Measurements from ENCODE around the gene ERLIN1.

Gene ERLIN1

DNA sequence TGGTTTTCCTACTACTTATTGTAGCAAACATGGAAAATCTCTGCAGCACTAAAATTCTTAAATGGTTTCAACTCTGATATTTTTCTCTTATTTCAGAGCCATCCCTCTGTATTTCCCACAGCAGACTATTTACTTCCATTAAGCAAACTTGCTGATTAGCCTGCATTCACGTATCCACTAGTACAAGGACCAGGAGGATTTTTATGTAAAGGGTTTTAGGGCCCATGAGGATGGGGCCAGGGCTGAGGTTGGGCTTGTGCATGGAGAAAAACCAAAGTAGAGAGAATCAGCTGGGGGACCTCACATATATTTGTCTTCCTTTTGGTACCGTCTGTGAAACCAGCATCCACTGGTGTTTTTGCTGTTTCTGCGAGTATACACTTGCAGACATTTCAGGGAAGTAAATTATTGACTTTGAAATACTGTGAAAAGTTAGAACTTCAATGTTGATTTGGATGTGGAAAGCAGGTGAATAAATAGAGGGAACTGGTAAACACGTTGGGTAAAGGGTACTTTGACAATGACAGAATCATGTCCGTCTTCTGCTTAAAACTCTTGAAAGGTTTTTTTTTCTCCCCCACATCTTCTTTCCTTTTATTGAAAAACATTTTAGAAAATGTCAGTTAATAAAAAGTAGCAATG, 44.3 kb downstream of the ERLIN1 start:
- TF ChIP-seq EP300 (IDR thresholded peaks at IDR 0.05; ENCODE audit: borderline replicate concordance) (no peak), CEBPB (IDR thresholded peaks at IDR 0.05) (no peak), TCF12 (IDR thresholded peaks at IDR 0.05; ENCODE audit: low read depth) (no peak), CREB1 (IDR thresholded peaks at IDR 0.05; ENCODE audit: low read depth) (no peak), TEAD4 (IDR thresholded peaks at IDR 0.05) (no peak), TAF1 (IDR thresholded peaks at IDR 0.05; ENCODE audit: low read depth) (no peak), RAD21 (IDR thresholded peaks at IDR 0.05; ENCODE audit: low read depth) (no peak)
- TF ChIP-seq, protein P1, sequence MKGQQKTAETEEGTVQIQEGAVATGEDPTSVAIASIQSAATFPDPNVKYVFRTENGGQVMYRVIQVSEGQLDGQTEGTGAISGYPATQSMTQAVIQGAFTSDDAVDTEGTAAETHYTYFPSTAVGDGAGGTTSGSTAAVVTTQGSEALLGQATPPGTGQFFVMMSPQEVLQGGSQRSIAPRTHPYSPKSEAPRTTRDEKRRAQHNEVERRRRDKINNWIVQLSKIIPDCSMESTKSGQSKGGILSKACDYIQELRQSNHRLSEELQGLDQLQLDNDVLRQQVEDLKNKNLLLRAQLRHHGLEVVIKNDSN (IDR thresholded peaks at IDR 0.05): no peak

DNA sequence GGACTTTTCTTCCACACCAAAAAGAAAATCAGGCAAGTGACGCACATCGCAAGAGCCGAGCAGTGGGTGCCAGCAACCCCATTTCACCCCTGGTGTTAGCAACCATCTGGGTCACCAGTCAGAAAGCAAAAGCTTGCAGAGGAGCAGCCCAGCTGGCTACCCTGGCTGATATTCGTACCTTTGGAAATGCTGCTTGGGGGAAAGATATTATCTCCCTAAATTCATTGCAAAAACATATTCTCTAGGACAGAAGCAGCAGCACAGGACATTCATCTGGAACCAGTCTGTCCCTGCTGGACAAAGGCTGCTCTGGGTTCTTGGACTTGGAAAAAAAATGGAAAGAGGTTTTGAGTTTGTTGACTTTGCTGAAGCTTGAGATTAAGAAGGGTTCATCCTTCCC, 45.8 kb downstream of the ERLIN1 start:
- no peak for TF ChIP-seq ZBTB7A (IDR thresholded peaks at IDR 0.05; ENCODE audit: low read depth)

DNA sequence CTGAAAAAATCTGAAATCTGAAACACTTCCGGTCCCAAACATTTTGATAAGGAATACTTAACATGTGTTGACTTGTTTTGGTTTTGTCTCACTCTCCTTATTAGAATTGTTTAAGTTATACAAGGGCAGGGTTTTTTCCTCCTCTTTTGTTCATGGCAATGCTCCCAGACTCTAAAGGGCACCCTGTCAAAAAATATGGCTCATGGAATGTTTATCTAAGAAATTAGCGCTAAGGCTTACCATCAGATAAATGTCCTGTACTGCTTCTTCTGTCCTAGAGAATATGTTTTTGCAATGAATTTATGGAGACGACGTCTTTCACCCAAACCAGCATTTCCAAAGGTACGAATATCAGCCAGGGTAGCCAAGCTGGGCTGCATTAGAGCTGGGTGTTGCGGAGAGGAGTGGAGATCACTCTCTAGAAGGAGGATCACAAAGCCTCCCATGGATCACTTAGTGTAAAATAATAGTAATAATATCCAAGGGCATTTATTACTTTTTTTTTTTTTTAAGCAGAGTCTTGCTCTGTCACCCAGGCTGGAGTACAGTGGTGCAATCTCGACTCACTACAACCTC, 46.8 kb downstream of the ERLIN1 start:
- TF ChIP-seq, protein P2, sequence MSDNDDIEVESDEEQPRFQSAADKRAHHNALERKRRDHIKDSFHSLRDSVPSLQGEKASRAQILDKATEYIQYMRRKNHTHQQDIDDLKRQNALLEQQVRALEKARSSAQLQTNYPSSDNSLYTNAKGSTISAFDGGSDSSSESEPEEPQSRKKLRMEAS (IDR thresholded peaks at IDR 0.05): no peak
- no peak for TF ChIP-seq ZBTB7A (IDR thresholded peaks at IDR 0.05; ENCODE audit: low read depth)
- TF ChIP-seq TCF12 (IDR thresholded peaks at IDR 0.05; ENCODE audit: low read depth): no peak
- TF ChIP-seq YY1 (IDR thresholded peaks at IDR 0.05; ENCODE audit: low read depth): no peak
- no peak for TF ChIP-seq EP300 (IDR thresholded peaks at IDR 0.05; ENCODE audit: borderline replicate concordance)
- no peak for TF ChIP-seq CEBPB (IDR thresholded peaks at IDR 0.05)
- TF ChIP-seq RAD21 (IDR thresholded peaks at IDR 0.05; ENCODE audit: low read depth): no peak
- no peak for TF ChIP-seq NFIC (IDR thresholded peaks at IDR 0.05)

DNA sequence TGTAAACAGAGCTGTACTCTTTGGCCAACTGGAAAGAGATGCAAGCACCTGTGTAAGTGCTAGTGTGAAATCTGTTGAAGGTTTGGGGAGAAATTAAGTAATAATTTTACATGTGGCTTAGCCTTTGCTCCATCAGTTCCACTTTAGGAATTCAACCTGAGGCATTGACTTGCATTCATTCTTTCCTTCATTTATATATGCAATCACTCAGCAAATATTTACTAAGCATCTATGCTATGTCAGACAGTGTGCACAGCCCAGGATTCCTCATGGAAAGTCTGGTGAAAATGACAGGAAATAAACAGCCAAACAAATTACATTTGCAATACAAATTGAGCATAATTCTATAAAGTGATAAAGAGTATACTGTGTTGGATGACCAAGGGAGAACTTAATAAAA, 50.3 kb downstream of the ERLIN1 start:
- TF ChIP-seq CEBPB (IDR thresholded peaks at IDR 0.05) (no peak), FOXM1 (IDR thresholded peaks at IDR 0.05; ENCODE audit: borderline replicate concordance, low read depth) (no peak), TAF1 (IDR thresholded peaks at IDR 0.05; ENCODE audit: low read depth) (no peak), TCF12 (IDR thresholded peaks at IDR 0.05; ENCODE audit: low read depth) (no peak), NFIC (IDR thresholded peaks at IDR 0.05) (no peak), TEAD4 (IDR thresholded peaks at IDR 0.05) (no peak), EP300 (IDR thresholded peaks at IDR 0.05; ENCODE audit: borderline replicate concordance) (no peak), RAD21 (IDR thresholded peaks at IDR 0.05; ENCODE audit: low read depth) (no peak), EGR1 (IDR thresholded peaks at IDR 0.05) (no peak)
- TF ChIP-seq, protein P2 (IDR thresholded peaks at IDR 0.05): no peak
- TF ChIP-seq, protein P1 (IDR thresholded peaks at IDR 0.05): no peak

DNA sequence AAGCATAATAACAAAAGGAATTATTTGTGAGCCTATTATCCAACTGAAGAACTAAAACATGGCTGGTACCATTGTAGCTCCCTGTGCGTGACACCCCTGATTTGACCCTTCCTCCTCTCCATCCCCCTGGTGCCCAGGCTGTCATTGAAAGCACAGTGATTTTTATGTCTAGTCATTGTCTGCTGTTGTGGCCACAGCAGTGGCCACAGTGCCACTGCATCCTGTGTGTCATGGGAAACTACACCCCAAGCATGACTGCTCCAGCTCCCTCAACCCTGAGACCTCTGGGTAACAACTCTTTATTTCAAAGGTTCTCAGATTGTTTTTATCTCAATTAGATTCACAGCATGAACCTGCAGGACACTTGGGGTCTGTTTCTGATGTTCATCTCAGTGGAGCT, 52.0 kb downstream of the ERLIN1 start:
- no peak for TF ChIP-seq EGR1 (IDR thresholded peaks at IDR 0.05)
- no peak for TF ChIP-seq FOXM1 (IDR thresholded peaks at IDR 0.05; ENCODE audit: borderline replicate concordance, low read depth)
- no peak for TF ChIP-seq YY1 (IDR thresholded peaks at IDR 0.05; ENCODE audit: low read depth)
- no peak for TF ChIP-seq EP300 (IDR thresholded peaks at IDR 0.05; ENCODE audit: borderline replicate concordance)
- no peak for TF ChIP-seq NFIC (IDR thresholded peaks at IDR 0.05)
- TF ChIP-seq, protein P1 (IDR thresholded peaks at IDR 0.05): no peak
- no peak for TF ChIP-seq ZBTB7A (IDR thresholded peaks at IDR 0.05; ENCODE audit: low read depth)
- no peak for TF ChIP-seq CREB1 (IDR thresholded peaks at IDR 0.05; ENCODE audit: low read depth)
- no peak for TF ChIP-seq TEAD4 (IDR thresholded peaks at IDR 0.05)
- TF ChIP-seq, protein P3, sequence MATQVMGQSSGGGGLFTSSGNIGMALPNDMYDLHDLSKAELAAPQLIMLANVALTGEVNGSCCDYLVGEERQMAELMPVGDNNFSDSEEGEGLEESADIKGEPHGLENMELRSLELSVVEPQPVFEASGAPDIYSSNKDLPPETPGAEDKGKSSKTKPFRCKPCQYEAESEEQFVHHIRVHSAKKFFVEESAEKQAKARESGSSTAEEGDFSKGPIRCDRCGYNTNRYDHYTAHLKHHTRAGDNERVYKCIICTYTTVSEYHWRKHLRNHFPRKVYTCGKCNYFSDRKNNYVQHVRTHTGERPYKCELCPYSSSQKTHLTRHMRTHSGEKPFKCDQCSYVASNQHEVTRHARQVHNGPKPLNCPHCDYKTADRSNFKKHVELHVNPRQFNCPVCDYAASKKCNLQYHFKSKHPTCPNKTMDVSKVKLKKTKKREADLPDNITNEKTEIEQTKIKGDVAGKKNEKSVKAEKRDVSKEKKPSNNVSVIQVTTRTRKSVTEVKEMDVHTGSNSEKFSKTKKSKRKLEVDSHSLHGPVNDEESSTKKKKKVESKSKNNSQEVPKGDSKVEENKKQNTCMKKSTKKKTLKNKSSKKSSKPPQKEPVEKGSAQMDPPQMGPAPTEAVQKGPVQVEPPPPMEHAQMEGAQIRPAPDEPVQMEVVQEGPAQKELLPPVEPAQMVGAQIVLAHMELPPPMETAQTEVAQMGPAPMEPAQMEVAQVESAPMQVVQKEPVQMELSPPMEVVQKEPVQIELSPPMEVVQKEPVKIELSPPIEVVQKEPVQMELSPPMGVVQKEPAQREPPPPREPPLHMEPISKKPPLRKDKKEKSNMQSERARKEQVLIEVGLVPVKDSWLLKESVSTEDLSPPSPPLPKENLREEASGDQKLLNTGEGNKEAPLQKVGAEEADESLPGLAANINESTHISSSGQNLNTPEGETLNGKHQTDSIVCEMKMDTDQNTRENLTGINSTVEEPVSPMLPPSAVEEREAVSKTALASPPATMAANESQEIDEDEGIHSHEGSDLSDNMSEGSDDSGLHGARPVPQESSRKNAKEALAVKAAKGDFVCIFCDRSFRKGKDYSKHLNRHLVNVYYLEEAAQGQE (IDR thresholded peaks at IDR 0.05; ENCODE audit: low read depth): no peak
- TF ChIP-seq TCF12 (IDR thresholded peaks at IDR 0.05; ENCODE audit: low read depth): no peak
- no peak for TF ChIP-seq RAD21 (IDR thresholded peaks at IDR 0.05; ENCODE audit: low read depth)

DNA sequence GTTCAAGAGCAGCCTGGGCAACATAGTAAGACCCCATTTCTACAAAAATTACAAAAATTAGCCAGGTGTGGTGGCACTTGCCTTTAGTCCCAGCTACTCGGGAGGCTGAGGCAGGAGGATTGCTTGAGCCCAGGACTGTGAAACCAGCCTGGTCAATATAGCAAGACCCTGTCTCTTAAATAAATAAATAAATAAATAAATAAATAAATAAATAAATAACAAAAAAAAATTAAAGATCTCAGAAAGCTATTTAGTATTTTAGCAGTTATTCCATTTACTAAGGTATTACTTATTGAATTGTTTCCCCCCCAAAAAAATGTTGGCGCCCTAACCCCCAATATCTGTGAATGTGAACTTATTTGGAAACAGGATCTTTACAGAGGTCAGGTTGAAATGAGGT, 53.4 kb downstream of the ERLIN1 start:
- no peak for TF ChIP-seq NFIC (IDR thresholded peaks at IDR 0.05)
- no peak for TF ChIP-seq TEAD4 (IDR thresholded peaks at IDR 0.05)

DNA sequence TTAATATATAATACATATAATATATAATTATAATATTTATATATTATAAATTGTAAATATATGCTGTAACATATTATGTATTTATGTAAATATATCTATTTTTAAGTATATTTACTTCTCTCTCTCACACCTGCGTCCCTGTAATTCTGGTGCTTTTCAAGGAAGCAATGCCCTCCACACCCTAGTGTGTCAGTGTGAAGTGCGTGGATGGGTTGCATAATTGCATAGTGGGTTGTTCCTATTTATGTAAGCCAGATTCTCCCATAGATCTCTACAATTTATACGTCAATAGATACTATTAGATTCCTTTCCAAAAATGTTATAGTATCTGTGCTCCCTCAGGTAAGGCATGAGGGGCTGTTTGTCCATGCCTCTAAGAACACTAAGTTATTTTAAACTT, 54.3 kb downstream of the ERLIN1 start:
- TF ChIP-seq YY1 (IDR thresholded peaks at IDR 0.05; ENCODE audit: low read depth): no peak
- TF ChIP-seq EP300 (IDR thresholded peaks at IDR 0.05; ENCODE audit: borderline replicate concordance): no peak
- TF ChIP-seq, protein P2 (IDR thresholded peaks at IDR 0.05): no peak
- no peak for TF ChIP-seq TCF12 (IDR thresholded peaks at IDR 0.05; ENCODE audit: low read depth)
- TF ChIP-seq EGR1 (IDR thresholded peaks at IDR 0.05): no peak
- TF ChIP-seq, protein P3 (IDR thresholded peaks at IDR 0.05; ENCODE audit: low read depth): no peak
- no peak for TF ChIP-seq RAD21 (IDR thresholded peaks at IDR 0.05; ENCODE audit: low read depth)
- TF ChIP-seq TAF1 (IDR thresholded peaks at IDR 0.05; ENCODE audit: low read depth): no peak
- TF ChIP-seq, protein P1 (IDR thresholded peaks at IDR 0.05): no peak
- no peak for TF ChIP-seq CREB1 (IDR thresholded peaks at IDR 0.05; ENCODE audit: low read depth)
- TF ChIP-seq CEBPB (IDR thresholded peaks at IDR 0.05): no peak
- no peak for TF ChIP-seq TEAD4 (IDR thresholded peaks at IDR 0.05)
- no peak for TF ChIP-seq FOXM1 (IDR thresholded peaks at IDR 0.05; ENCODE audit: borderline replicate concordance, low read depth)
- TF ChIP-seq ZBTB7A (IDR thresholded peaks at IDR 0.05; ENCODE audit: low read depth): no peak
- no peak for TF ChIP-seq NFIC (IDR thresholded peaks at IDR 0.05)
